ENCODE measurements around the gene WDPCP.
"Not testable (repeated sequence)": the region's sequence is repeated elsewhere in the genome, so short reads cannot be mapped to it uniquely, and the experiment has no call there.

The WDPCP gene

GRCh38 chr2:63494100-63494499 is 94.2 kb downstream of the WDPCP start:
- Histone ChIP-seq H3K4me3 (ENCODE audit: low read length) (no peak overlapping the region), H3K9ac (ENCODE audit: low read depth, low read length) (no peak overlapping the region), H3K27me3 (ENCODE audit: insufficient read depth, low read length) (no peaks in the 10 kb centered on the region), H3K9me3 (ENCODE audit: insufficient read depth, low read depth, low read length) (no peaks in the 10 kb centered on the region), H3K36me3 (ENCODE audit: insufficient read depth, low read length) (no peaks in the 10 kb centered on the region), H3K27ac (ENCODE audit: low read depth, low read length) (no peak overlapping the region), H3K4me1 (ENCODE audit: insufficient read depth, low read length) (peaks cover 27% of the 10 kb centered on the region)
- 85% methylated on average over 7 of the region's 7 CpGs for WGBS

- Histone ChIP-seq H3K9ac (ENCODE audit: low read depth, low read length) (no peak overlapping the region), H3K36me3 (ENCODE audit: insufficient read depth, low read length) (no peaks in the 10 kb centered on the region), H3K4me1 (ENCODE audit: insufficient read depth, low read length) (peaks cover 9% of the 10 kb centered on the region; the same call in 1 of the 2 replicates), H3K27me3 (ENCODE audit: insufficient read depth, low read length) (no peaks in the 10 kb centered on the region), H3K27ac (ENCODE audit: low read depth, low read length) (no peak overlapping the region), H3K9me3 (ENCODE audit: insufficient read depth, low read depth, low read length) (no peaks in the 10 kb centered on the region), H3K4me3 (ENCODE audit: low read length) (no peak overlapping the region)
- WGBS, result 94% methylated on average over 1 of the region's 2 CpGs
Observed at GRCh38 chr2:63488118-63488713, 100.1 kb downstream of the WDPCP start.

- no peak overlapping the region for H3K4me3 ChIP-seq (ENCODE audit: low read length)
- 75% methylated on average over 2 of the region's 2 CpGs for WGBS
- H3K36me3 ChIP-seq (ENCODE audit: insufficient read depth, low read length), result no peaks in the 10 kb centered on the region
- no peaks in the 10 kb centered on the region for H3K9me3 ChIP-seq (ENCODE audit: insufficient read depth, low read depth, low read length)
- no peak overlapping the region for H3K9ac ChIP-seq (ENCODE audit: low read depth, low read length)
- no peak overlapping the region for H3K27ac ChIP-seq (ENCODE audit: low read depth, low read length)
- peaks cover 9% of the 10 kb centered on the region; the same call in 1 of the 2 replicates for H3K4me1 ChIP-seq (ENCODE audit: insufficient read depth, low read length)
- H3K27me3 ChIP-seq (ENCODE audit: insufficient read depth, low read length), result no peaks in the 10 kb centered on the region
Observed at GRCh38 chr2:63486861-63487290, 101.4 kb downstream of the WDPCP start.

- H3K4me1 ChIP-seq (ENCODE audit: insufficient read depth, low read length), result peaks cover 9% of the 10 kb centered on the region; the same call in 1 of the 2 replicates
- H3K27ac ChIP-seq (ENCODE audit: low read depth, low read length), result 0 out of 2 replicates have a peak overlapping the region, but pooled peaks have one; percentile 13
- H3K9me3 ChIP-seq (ENCODE audit: insufficient read depth, low read depth, low read length), result no peaks in the 10 kb centered on the region
- no peaks in the 10 kb centered on the region for H3K36me3 ChIP-seq (ENCODE audit: insufficient read depth, low read length)
- H3K4me3 ChIP-seq (ENCODE audit: low read length), result no peak overlapping the region
- H3K9ac ChIP-seq (ENCODE audit: low read depth, low read length), result no peak overlapping the region
- H3K27me3 ChIP-seq (ENCODE audit: insufficient read depth, low read length), result no peaks in the 10 kb centered on the region
- 94% methylated on average over 6 of the region's 6 CpGs for WGBS
Observed at GRCh38 chr2:63484901-63485300, 103.4 kb downstream of the WDPCP start.

GRCh38 chr2:63484481-63484880 is 103.8 kb downstream of the WDPCP start:
- no peaks in the 10 kb centered on the region for H3K9me3 ChIP-seq (ENCODE audit: insufficient read depth, low read depth, low read length)
- peaks cover 9% of the 10 kb centered on the region; the same call in 1 of the 2 replicates for H3K4me1 ChIP-seq (ENCODE audit: insufficient read depth, low read length)
- no peaks in the 10 kb centered on the region for H3K27me3 ChIP-seq (ENCODE audit: insufficient read depth, low read length)
- H3K36me3 ChIP-seq (ENCODE audit: insufficient read depth, low read length), result no peaks in the 10 kb centered on the region
- 0 out of 2 replicates have a peak overlapping the region, but pooled peaks have one; percentile 13 for H3K27ac ChIP-seq (ENCODE audit: low read depth, low read length)
- 79% methylated on average over 2 of the region's 2 CpGs for WGBS
- H3K4me3 ChIP-seq (ENCODE audit: low read length), result no peak overlapping the region
- no peak overlapping the region for H3K9ac ChIP-seq (ENCODE audit: low read depth, low read length)

GRCh38 chr2:63477686-63478085 is 110.6 kb downstream of the WDPCP start:
- 90% methylated on average over 2 of the region's 3 CpGs for WGBS
- peaks cover 8% of the 10 kb centered on the region; the same call in 1 of the 2 replicates for H3K4me1 ChIP-seq (ENCODE audit: insufficient read depth, low read length)
- no peak overlapping the region for H3K27ac ChIP-seq (ENCODE audit: low read depth, low read length)
- no peaks in the 10 kb centered on the region for H3K27me3 ChIP-seq (ENCODE audit: insufficient read depth, low read length)
- no peak overlapping the region for H3K9ac ChIP-seq (ENCODE audit: low read depth, low read length)
- no peak overlapping the region for H3K4me3 ChIP-seq (ENCODE audit: low read length)
- no peaks in the 10 kb centered on the region for H3K9me3 ChIP-seq (ENCODE audit: insufficient read depth, low read depth, low read length)
- H3K36me3 ChIP-seq (ENCODE audit: insufficient read depth, low read length), result no peaks in the 10 kb centered on the region

GRCh38 chr2:63469313-63469712 is 119.0 kb downstream of the WDPCP start:
- H3K36me3 ChIP-seq (ENCODE audit: insufficient read depth, low read length); H3K9me3 ChIP-seq (ENCODE audit: insufficient read depth, low read depth, low read length); H3K9ac ChIP-seq (ENCODE audit: low read depth, low read length); H3K27me3 ChIP-seq (ENCODE audit: insufficient read depth, low read length); H3K4me1 ChIP-seq (ENCODE audit: insufficient read depth, low read length); H3K4me3 ChIP-seq (ENCODE audit: low read length); H3K27ac ChIP-seq (ENCODE audit: low read depth, low read length): not testable (repeated sequence)
- WGBS, result no CpG with 5 or more reads among the region's 1 CpG

- Histone ChIP-seq H3K4me1 (ENCODE audit: insufficient read depth, low read length) (no peaks in the 10 kb centered on the region), H3K9ac (ENCODE audit: low read depth, low read length) (no peak overlapping the region), H3K9me3 (ENCODE audit: insufficient read depth, low read depth, low read length) (peaks cover 5% of the 10 kb centered on the region; the same call in 1 of the 2 replicates), H3K4me3 (ENCODE audit: low read length) (no peak overlapping the region), H3K27ac (ENCODE audit: low read depth, low read length) (no peak overlapping the region), H3K36me3 (ENCODE audit: insufficient read depth, low read length) (no peaks in the 10 kb centered on the region; the same call in 1 of the 2 replicates), H3K27me3 (ENCODE audit: insufficient read depth, low read length) (no peaks in the 10 kb centered on the region)
- 97% methylated on average over 1 of the region's 1 CpG for WGBS
Observed at GRCh38 chr2:63465633-63466032, 122.6 kb downstream of the WDPCP start.

- no peaks in the 10 kb centered on the region; the same call in 1 of the 2 replicates for H3K36me3 ChIP-seq (ENCODE audit: insufficient read depth, low read length)
- H3K9me3 ChIP-seq (ENCODE audit: insufficient read depth, low read depth, low read length), result no peaks in the 10 kb centered on the region
- H3K4me1 ChIP-seq (ENCODE audit: insufficient read depth, low read length), result no peaks in the 10 kb centered on the region
- H3K4me3 ChIP-seq (ENCODE audit: low read length), result no peak overlapping the region
- H3K27ac ChIP-seq (ENCODE audit: low read depth, low read length), result no peak overlapping the region
- H3K27me3 ChIP-seq (ENCODE audit: insufficient read depth, low read length), result no peaks in the 10 kb centered on the region
- no peak overlapping the region for H3K9ac ChIP-seq (ENCODE audit: low read depth, low read length)
Observed at GRCh38 chr2:63463142-63463541, 125.1 kb downstream of the WDPCP start.

GRCh38 chr2:63446658-63447057 is 141.6 kb downstream of the WDPCP start:
- Histone ChIP-seq H3K27ac (ENCODE audit: low read depth, low read length) (no peak overlapping the region), H3K4me1 (ENCODE audit: insufficient read depth, low read length) (no peaks in the 10 kb centered on the region), H3K27me3 (ENCODE audit: insufficient read depth, low read length) (no peaks in the 10 kb centered on the region), H3K9ac (ENCODE audit: low read depth, low read length) (no peak overlapping the region), H3K36me3 (ENCODE audit: insufficient read depth, low read length) (no peaks in the 10 kb centered on the region), H3K9me3 (ENCODE audit: insufficient read depth, low read depth, low read length) (no peaks in the 10 kb centered on the region), H3K4me3 (ENCODE audit: low read length) (no peak overlapping the region)
- WGBS, result 88% methylated on average over 1 of the region's 1 CpG

GRCh38 chr2:63444565-63445288 is 143.6 kb downstream of the WDPCP start:
- Histone ChIP-seq H3K36me3 (ENCODE audit: insufficient read depth, low read length) (no peaks in the 10 kb centered on the region), H3K27ac (ENCODE audit: low read depth, low read length) (no peak overlapping the region), H3K27me3 (ENCODE audit: insufficient read depth, low read length) (no peaks in the 10 kb centered on the region), H3K4me1 (ENCODE audit: insufficient read depth, low read length) (peaks cover 14% of the 10 kb centered on the region; the same call in 1 of the 2 replicates), H3K4me3 (ENCODE audit: low read length) (no peak overlapping the region), H3K9me3 (ENCODE audit: insufficient read depth, low read depth, low read length) (no peaks in the 10 kb centered on the region), H3K9ac (ENCODE audit: low read depth, low read length) (no peak overlapping the region)
- 93% methylated on average over 4 of the region's 6 CpGs for WGBS

Data from HUES64 (cell line).